Activated CD4-positive, alpha-beta T cell treated with anti-CD3 and anti-CD28 coated beads for 36 hours (primary cell): ENCODE data around the gene PGBD5. TPM values are rescaled to one million over a fixed set of nuclear protein-coding genes. Genes with fewer than 3 reads are reported as not detected.

Experiments used
- ATAC-seq: fragments of 200-7000 bp; cut with Tn5 transposase; one replicate; pipeline ENCODE4 v1.10.0; 2021; ENCODE audit warnings: mild to moderate bottlenecking, moderate library complexity
- CTCF ChIA-PET: fragments of 350-600 bp; sonication (Branson Sonifier 250); formaldehyde crosslinking; loops from one replicate; lab custom pipeline; 2021; ENCODE audit warnings: antibody characterized with exemption; lab: Charles Lee
- POLR2A ChIA-PET: fragments of 350-600 bp; sonication (Branson Sonifier 250); formaldehyde crosslinking; loops from one replicate; lab custom pipeline; 2021; ENCODE audit warnings: antibody characterized with exemption, inconsistent platforms; lab: Charles Lee
- DNase-seq: peaks from one replicate; pipeline ENCODE4 v3.0.0-alpha.2; 2020
- H3K27ac Mint-ChIP-seq: one replicate; pipeline ENCODE4 v1.8.0; 2021; ENCODE audit warnings: mixed read lengths
- H3K27me3 Mint-ChIP-seq: one replicate; pipeline ENCODE4 v1.8.0; 2021; ENCODE audit warnings: mixed read lengths
- H3K36me3 Mint-ChIP-seq: one replicate; pipeline ENCODE4 v1.8.0; 2021; ENCODE audit warnings: low read depth, mixed read lengths
- H3K4me1 Mint-ChIP-seq: one replicate; pipeline ENCODE4 v1.8.0; 2021; ENCODE audit warnings: mixed read lengths
- H3K4me3 Mint-ChIP-seq: one replicate; pipeline ENCODE4 v1.8.0; 2021; ENCODE audit warnings: mild to moderate bottlenecking, moderate library complexity, mixed read lengths
- H3K9me3 Mint-ChIP-seq: one replicate; pipeline ENCODE4 v1.8.0; 2021; ENCODE audit warnings: low read depth, mixed read lengths
- intact Hi-C, 2 experiments: fragments of 100-400 bp; cut with DNase I in 1 of 2; cut with micrococcal nuclease in 1 of 2; formaldehyde crosslinking; loops; one replicate each; pipeline versions ENCODE4 v1.14.2 to v1.15.1; 2022 to 2024; cut with DNase I, micrococcal nuclease
- total RNA-seq, 2 experiments: library from RNA; stranded (reverse); gene quantifications; one replicate each; pipeline ENCODE4 v1.2.3, GENCODE V29; 2021

Gene PGBD5
- total RNA-seq, 2 experiments from 2014 or later, result 0.11 TPM; not detected in 1

DNA sequence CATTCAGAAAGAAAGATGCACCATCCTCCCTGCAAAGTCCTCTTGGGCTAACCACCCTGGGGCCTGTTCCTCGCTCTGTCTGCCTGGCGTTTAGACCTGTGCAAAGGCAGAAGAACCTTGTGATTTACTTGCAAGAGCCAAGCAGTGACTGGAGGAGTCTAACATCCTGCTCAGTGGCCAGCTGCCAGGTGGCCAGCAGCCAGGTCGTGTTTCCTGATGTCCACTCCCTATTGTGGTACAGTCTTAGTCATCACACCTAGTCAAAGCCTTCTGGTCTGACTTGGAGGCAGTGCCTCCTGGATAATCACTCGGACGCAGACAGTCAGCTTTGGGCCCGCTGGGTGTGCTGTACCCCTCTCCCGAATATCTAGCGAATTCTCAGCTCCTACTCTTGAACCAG is 118.1 kb downstream of the PGBD5 start:
- peaks cover 26% of the 10 kb centered on the region for H3K4me1 Mint-ChIP-seq
- H3K9me3 Mint-ChIP-seq, result no peaks in the 10 kb centered on the region
- intact Hi-C loops, result loop anchor here in 1 of 2 experiments (5.0 to 10.0 kb wide), 2 partner anchors 141 to 1643 kb away; no protein-coding TSS in a partner anchor
- DNase-seq, result no peak
- no peak for ATAC-seq
- H3K27ac Mint-ChIP-seq, result no peak overlapping the region
- peaks cover 3% of the 10 kb centered on the region for H3K27me3 Mint-ChIP-seq
- H3K36me3 Mint-ChIP-seq, result no peaks in the 10 kb centered on the region
- ChIA-PET POLR2A (no interaction called here), CTCF (interaction anchor here (0.5 kb wide), 1 partner anchor 198 kb away, joined by 3 read pairs; no protein-coding TSS in a partner anchor)
- H3K4me3 Mint-ChIP-seq, result no peak overlapping the region

DNA sequence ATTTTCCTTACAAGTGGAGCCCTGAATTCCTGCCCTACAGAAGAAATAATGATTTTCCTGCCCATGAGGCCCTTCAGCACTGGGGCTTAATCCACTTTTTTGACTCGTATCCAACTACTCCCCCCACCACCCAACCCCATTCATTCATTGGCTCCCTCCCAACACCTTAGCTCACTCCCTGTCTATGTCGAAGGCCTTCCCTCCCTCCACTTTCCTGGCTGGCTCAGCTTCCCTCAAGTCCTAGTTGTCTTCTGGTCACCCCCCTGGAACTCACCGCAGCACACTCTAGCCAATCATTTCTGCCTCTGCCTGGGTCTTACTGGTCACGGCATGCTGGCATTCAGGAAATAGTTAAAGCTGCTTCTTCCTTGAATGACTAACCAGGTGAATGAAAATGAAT is 118.9 kb downstream of the PGBD5 start:
- Mint-ChIP-seq H3K27ac (peak overlapping the region; percentile 7), H3K36me3 (no peaks in the 10 kb centered on the region), H3K9me3 (no peaks in the 10 kb centered on the region), H3K27me3 (peaks cover 3% of the 10 kb centered on the region), H3K4me3 (no peak overlapping the region), H3K4me1 (peaks cover 26% of the 10 kb centered on the region)
- no peak for ATAC-seq
- DNase-seq, result no peak
- ChIA-PET POLR2A (no interaction called here), CTCF (interaction anchor here (0.6 to 1.1 kb wide), 3 partner anchors 203 to 1080 kb away, joined by 3 to 7 read pairs (median 4); no protein-coding TSS in a partner anchor)
- intact Hi-C loops, result loop anchor here in 1 of 2 experiments (2.0 to 10.0 kb wide), 3 partner anchors 66 to 1642 kb away; no protein-coding TSS in a partner anchor

GRCh38 chr1:230306169-230306568 is 120.0 kb downstream of the PGBD5 start:
- POLR2A ChIA-PET, result interaction anchor here (1.6 kb wide), 1 partner anchor 196 kb away, joined by 3 read pairs; no protein-coding TSS in a partner anchor
- CTCF ChIA-PET, result interaction anchor here (0.8 to 1.8 kb wide), 4 partner anchors 13 to 646 kb away, joined by 3 to 9 read pairs (median 4); no protein-coding TSS in a partner anchor
- Mint-ChIP-seq H3K36me3 (no peaks in the 10 kb centered on the region), H3K27me3 (peaks cover 3% of the 10 kb centered on the region), H3K27ac (no peak overlapping the region), H3K4me1 (peaks cover 26% of the 10 kb centered on the region), H3K4me3 (no peak overlapping the region), H3K9me3 (no peaks in the 10 kb centered on the region)
- intact Hi-C loops, result loop anchor here in 1 of 2 experiments (1.0 to 10.0 kb wide), 4 partner anchors 65 to 1641 kb away; no protein-coding TSS in a partner anchor
- ATAC-seq (peak; percentile 92), DNase-seq (peak; percentile 76)

DNA sequence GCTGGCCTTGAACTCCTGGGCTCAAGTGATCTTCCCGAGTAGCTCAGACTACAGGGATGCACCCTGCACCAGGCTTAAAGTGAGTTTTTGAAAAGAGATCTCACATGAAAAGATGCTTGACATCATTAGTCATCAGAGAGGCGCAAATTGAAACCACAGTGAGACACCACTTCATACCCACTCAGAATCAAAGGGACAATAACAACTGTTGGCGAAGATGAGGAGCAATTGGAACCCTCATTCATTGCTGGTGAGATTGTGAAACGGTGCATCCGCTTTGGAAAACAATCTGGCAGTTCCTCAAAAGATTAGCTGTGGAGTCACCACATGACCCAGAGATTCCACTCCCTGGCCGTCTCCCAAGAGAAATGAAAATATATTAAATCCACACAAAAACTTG is 122.3 kb downstream of the PGBD5 start:
- no peak for DNase-seq
- intact Hi-C loops, result loop anchor here in 1 of 2 experiments (10.0 kb wide), 1 partner anchor 1639 kb away; no protein-coding TSS in a partner anchor
- Mint-ChIP-seq H3K27ac (no peak overlapping the region), H3K4me3 (no peak overlapping the region), H3K36me3 (no peaks in the 10 kb centered on the region), H3K4me1 (peaks cover 24% of the 10 kb centered on the region), H3K27me3 (no peaks in the 10 kb centered on the region), H3K9me3 (no peaks in the 10 kb centered on the region)
- peak; percentile 44 for ATAC-seq
- POLR2A ChIA-PET, result interaction anchor here (0.6 kb wide), 1 partner anchor 442 kb away, joined by 4 read pairs; no protein-coding TSS in a partner anchor
- CTCF ChIA-PET, result interaction anchor here (0.6 to 0.8 kb wide), 2 partner anchors 105 to 1045 kb away, joined by 3 read pairs; no protein-coding TSS in a partner anchor

GRCh38 chr1:230303069-230303468 is 123.1 kb downstream of the PGBD5 start:
- no peaks in the 10 kb centered on the region for H3K9me3 Mint-ChIP-seq
- peaks cover 24% of the 10 kb centered on the region for H3K4me1 Mint-ChIP-seq
- ChIA-PET CTCF (interaction anchor here (0.8 kb wide), 1 partner anchor 1045 kb away, joined by 3 read pairs; no protein-coding TSS in a partner anchor), POLR2A (interaction anchor here (0.6 kb wide), 1 partner anchor 441 kb away, joined by 4 read pairs; no protein-coding TSS in a partner anchor)
- ATAC-seq (no peak), DNase-seq (no peak)
- H3K36me3 Mint-ChIP-seq, result no peaks in the 10 kb centered on the region
- H3K4me3 Mint-ChIP-seq, result no peak overlapping the region
- intact Hi-C loops, result loop anchor here in 1 of 2 experiments (10.0 kb wide), 1 partner anchor 1638 kb away; no protein-coding TSS in a partner anchor
- no peak overlapping the region for H3K27ac Mint-ChIP-seq
- no peaks in the 10 kb centered on the region for H3K27me3 Mint-ChIP-seq

DNA sequence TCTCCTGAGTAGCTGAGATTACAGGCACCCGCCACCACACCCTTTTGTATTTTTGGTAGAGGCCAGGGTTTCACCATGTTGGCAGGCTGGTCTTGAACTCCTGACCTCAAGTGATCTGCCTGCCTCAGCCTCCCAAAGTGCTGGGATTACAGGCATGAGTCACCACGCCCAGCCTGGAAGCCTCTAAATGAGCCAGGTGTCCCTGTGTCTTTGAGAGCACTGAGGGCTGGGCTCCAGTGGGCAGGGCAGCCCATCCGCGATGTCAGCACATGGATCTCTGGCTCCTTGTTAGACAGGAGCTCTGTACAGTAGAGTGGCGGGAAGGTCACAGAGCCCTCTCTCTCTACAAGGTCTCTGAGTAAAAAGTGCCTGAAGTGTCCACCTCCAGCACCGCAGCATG is 124.3 kb downstream of the PGBD5 start:
- Mint-ChIP-seq H3K4me3 (no peak overlapping the region), H3K9me3 (no peaks in the 10 kb centered on the region), H3K36me3 (no peaks in the 10 kb centered on the region), H3K4me1 (peaks cover 20% of the 10 kb centered on the region), H3K27me3 (no peaks in the 10 kb centered on the region), H3K27ac (no peak overlapping the region)
- no peak for ATAC-seq
- ChIA-PET POLR2A (no interaction called here), CTCF (no interaction called here)
- DNase-seq, result no peak
- intact Hi-C loops, result loop anchor here in 1 of 2 experiments (10.0 kb wide), 1 partner anchor 1637 kb away; no protein-coding TSS in a partner anchor

DNA sequence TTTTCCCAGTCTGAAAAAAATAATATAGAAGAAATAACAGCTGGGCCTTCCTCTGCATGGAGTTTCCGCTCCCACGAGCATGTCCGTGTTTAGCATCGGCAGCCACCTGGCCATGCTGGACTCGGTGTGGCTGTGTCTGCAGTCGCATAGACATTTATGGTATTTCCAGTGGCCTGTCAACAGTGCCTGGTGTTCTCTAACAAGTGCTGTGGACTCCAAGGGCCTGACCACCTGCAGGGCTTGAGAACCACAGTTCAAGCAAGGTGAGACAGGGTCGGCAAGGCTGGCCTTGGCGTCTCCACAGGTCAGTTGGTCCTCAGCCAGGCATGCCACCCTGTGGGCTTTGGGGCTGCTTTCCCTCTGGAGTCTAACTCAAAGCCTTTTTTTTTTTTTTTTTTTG is 124.8 kb downstream of the PGBD5 start:
- intact Hi-C loops, result loop anchor here in 1 of 2 experiments (10.0 kb wide), 1 partner anchor 1637 kb away; no protein-coding TSS in a partner anchor
- H3K27ac Mint-ChIP-seq, result no peak overlapping the region
- H3K4me1 Mint-ChIP-seq, result peaks cover 16% of the 10 kb centered on the region
- POLR2A ChIA-PET, result no interaction called here
- CTCF ChIA-PET, result no interaction called here
- H3K27me3 Mint-ChIP-seq, result no peaks in the 10 kb centered on the region
- ATAC-seq, result no peak
- no peaks in the 10 kb centered on the region for H3K36me3 Mint-ChIP-seq
- H3K9me3 Mint-ChIP-seq, result no peaks in the 10 kb centered on the region
- H3K4me3 Mint-ChIP-seq, result no peak overlapping the region
- no peak for DNase-seq

GRCh38 chr1:230300322-230301301 is 125.5 kb downstream of the PGBD5 start:
- H3K4me3 Mint-ChIP-seq, result no peak overlapping the region
- H3K27ac Mint-ChIP-seq, result no peak overlapping the region
- no peaks in the 10 kb centered on the region for H3K27me3 Mint-ChIP-seq
- H3K36me3 Mint-ChIP-seq, result no peaks in the 10 kb centered on the region
- intact Hi-C loops, result loop anchor here in 1 of 2 experiments (10.0 kb wide), 1 partner anchor 1636 kb away; no protein-coding TSS in a partner anchor
- DNase-seq (no peak), ATAC-seq (no peak)
- H3K9me3 Mint-ChIP-seq, result no peaks in the 10 kb centered on the region
- CTCF ChIA-PET, result no interaction called here
- H3K4me1 Mint-ChIP-seq, result peaks cover 11% of the 10 kb centered on the region
- POLR2A ChIA-PET, result no interaction called here

DNA sequence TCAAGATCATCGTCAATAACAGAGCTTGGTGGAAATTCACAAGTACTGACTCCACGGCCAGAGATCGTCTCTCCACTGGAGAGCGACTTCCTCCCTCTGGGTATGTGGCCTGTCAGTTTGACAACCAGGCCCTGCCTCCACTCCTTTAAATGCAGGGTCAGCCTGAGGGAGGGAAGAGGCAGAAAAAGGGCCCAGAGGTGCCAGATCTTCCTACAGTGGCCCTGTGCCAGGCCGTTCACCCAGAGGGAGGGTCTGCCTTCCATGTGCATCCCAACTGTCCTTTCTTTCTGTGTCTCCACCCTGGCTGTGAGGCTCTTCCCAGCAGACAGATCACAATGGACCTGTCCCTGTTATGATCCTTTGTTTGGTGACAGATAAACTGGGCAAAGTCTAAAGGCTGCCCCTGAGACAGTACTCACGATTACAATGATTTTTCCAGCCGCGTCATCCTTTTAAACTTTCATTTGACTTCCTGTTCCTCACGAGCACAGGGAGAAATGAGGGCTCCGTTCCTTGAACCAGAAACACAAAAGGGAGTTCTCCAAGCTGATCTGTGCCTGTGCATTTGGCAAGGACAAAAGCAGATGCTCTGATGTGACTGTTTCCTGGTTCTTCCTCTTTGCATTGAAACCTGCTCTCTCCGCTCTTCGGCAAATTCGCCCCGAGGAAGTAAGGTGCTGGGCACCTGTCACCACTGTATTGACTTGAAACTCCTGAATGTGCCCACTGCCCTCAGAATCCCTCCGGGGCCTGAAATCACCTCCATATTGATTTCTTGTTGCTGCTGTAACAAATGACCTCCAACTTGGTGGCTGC is 126.7 kb downstream of the PGBD5 start:
- DNase-seq (no peak), ATAC-seq (no peak)
- Mint-ChIP-seq H3K4me1 (peaks cover 11% of the 10 kb centered on the region), H3K9me3 (no peaks in the 10 kb centered on the region), H3K27ac (no peak overlapping the region), H3K27me3 (no peaks in the 10 kb centered on the region), H3K36me3 (no peaks in the 10 kb centered on the region), H3K4me3 (no peak overlapping the region)
- intact Hi-C loops, result loop anchor here in 1 of 2 experiments (10.0 kb wide), 1 partner anchor 1635 kb away; no protein-coding TSS in a partner anchor
- POLR2A ChIA-PET, result no interaction called here
- CTCF ChIA-PET, result no interaction called here

GRCh38 chr1:230295367-230295766 is 130.8 kb downstream of the PGBD5 start:
- Mint-ChIP-seq H3K9me3 (no peaks in the 10 kb centered on the region), H3K4me1 (no peaks in the 10 kb centered on the region), H3K27me3 (peaks cover 10% of the 10 kb centered on the region), H3K36me3 (no peaks in the 10 kb centered on the region), H3K27ac (no peak overlapping the region), H3K4me3 (no peak overlapping the region)
- ChIA-PET CTCF (no interaction called here), POLR2A (no interaction called here)
- intact Hi-C loops, result no loop called here
- DNase-seq (no peak), ATAC-seq (no peak)
